A673 (cell line): ENCODE measurements around the gene BRD4. TPM values are rescaled to one million over a fixed set of nuclear protein-coding genes. Genes with fewer than 3 reads are reported as not detected.

Source experiments
- BruUV-seq: library from RNA; stranded (reverse); fragments of 400-500 nt; replicated peaks from 2 replicates; lab custom pipeline; 2021; lab: Mats Ljungman, UMichigan
- CTCF ChIA-PET: fragments of 300-600 bp; sonication (Branson Sonifier 250); formaldehyde crosslinking; loops from one replicate; lab custom pipeline; 2022; ENCODE audit warnings: antibody characterized with exemption; lab: Charles Lee
- POLR2A ChIA-PET: fragments of 300-600 bp; sonication (Branson Sonifier 250); formaldehyde crosslinking; loops from one replicate; lab custom pipeline; 2022; ENCODE audit warnings: antibody characterized with exemption; ENCODE audit not compliant: low non-redundant PET; lab: Charles Lee
- DNase-seq: peaks from one replicate; pipeline ENCODE4 v3.0.0-alpha.2; 2015; ENCODE audit warnings: low spot score
- H3K27ac ChIP-seq: fragments of 200-600 bp; sonication (generic); 2 replicates; pipeline ENCODE4 v1.5.1; 2016; ENCODE audit warnings: mixed run types, low read depth, mild to moderate bottlenecking, mixed read lengths, antibody characterized with exemption, low read length; ENCODE audit not compliant: poor library complexity, severe bottlenecking
- H3K27me3 ChIP-seq: fragments of 200-600 bp; sonication (generic); replicated peaks from 2 replicates; pipeline ENCODE4 v1.6.1; 2017; ENCODE audit warnings: mixed run types, low read depth, mild to moderate bottlenecking, mixed read lengths, antibody characterized with exemption, low read length; ENCODE audit not compliant: insufficient read depth, poor library complexity
- H3K36me3 ChIP-seq: fragments of 200-600 bp; sonication (generic); 2 replicates; pipeline ENCODE4 v1.6.1; 2016; ENCODE audit warnings: mixed run types, mild to moderate bottlenecking, mixed read lengths, antibody characterized with exemption, low read length; ENCODE audit not compliant: insufficient read depth, poor library complexity, severe bottlenecking
- H3K4me1 ChIP-seq: fragments of 200-600 bp; sonication (generic); 2 replicates; pipeline ENCODE4 v1.6.1; 2017; ENCODE audit warnings: mixed run types, mild to moderate bottlenecking, mixed read lengths, antibody characterized with exemption, low read length; ENCODE audit not compliant: insufficient read depth, poor library complexity, severe bottlenecking
- H3K4me3 ChIP-seq: fragments of 200-600 bp; sonication (generic); 2 replicates; pipeline ENCODE4 v1.5.1; 2016; ENCODE audit warnings: low read depth, mixed run types, mild to moderate bottlenecking, mixed read lengths, low read length; ENCODE audit not compliant: poor library complexity, severe bottlenecking
- H3K9me3 ChIP-seq: fragments of 200-600 bp; sonication (generic); 2 replicates; pipeline ENCODE4 v1.6.1; 2016; ENCODE audit warnings: mixed run types, low read depth, mild to moderate bottlenecking, mixed read lengths, antibody characterized with exemption, low read length; ENCODE audit not compliant: poor library complexity, severe bottlenecking
- EZH2 ChIP-seq: fragments of 200-600 bp; sonication (generic); IDR thresholded peaks from 2 replicates; pipeline ENCODE4 v1.6.1; 2017; ENCODE audit warnings: borderline replicate concordance, low read depth, mild to moderate bottlenecking, mixed read lengths, antibody characterized with exemption, low read length; ENCODE audit not compliant: poor library complexity, severe bottlenecking
- intact Hi-C: fragments of 100-400 bp; cut with micrococcal nuclease; formaldehyde crosslinking; loops from one replicate; pipeline ENCODE4 v1.10.0; 2022; ENCODE audit not compliant: unreplicated experiment
- total RNA-seq: library from RNA; stranded (reverse); gene quantifications from 2 replicates; pipeline ENCODE4 v1.2.3, GENCODE V29; 2021
- TF ChIP-seq, protein P1 (sequence below): fragments of 300-800, 200-600 bp; sonication (generic); conservative IDR thresholded peaks from 2 replicates; pipeline ENCODE4 v1.5.1; 2017; ENCODE audit warnings: low read depth, mild to moderate bottlenecking, antibody characterized with exemption, low read length, moderate library complexity, mixed read lengths

The BRD4 gene
- total RNA-seq, 1 experiment from 2014 or later: 174 TPM

DNA sequence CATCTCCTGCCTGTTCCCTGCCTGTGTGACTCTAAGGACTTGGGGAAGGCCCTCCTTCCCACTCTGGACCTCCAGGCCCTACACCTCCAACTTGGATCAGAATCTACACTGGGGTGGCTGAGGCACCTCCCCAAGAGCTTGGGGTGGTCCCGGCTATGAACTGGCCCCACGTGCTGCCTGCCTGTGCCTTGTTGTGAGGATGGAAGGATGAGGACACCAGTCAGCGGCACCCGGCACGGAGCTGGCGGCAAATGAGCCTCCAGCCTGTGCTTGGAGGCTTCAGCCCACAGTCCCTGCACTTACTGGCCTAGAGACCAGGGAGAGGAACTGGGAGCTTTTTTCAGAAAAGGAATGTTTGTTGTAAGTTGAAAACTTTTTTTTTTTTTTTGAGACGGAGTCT is 38.8 kb upstream of the BRD4 start:
- no peak overlapping the region for H3K4me3 ChIP-seq
- intact Hi-C loops: no loop called here
- no peak overlapping the region for H3K27ac ChIP-seq
- ChIA-PET POLR2A (no interaction called here), CTCF (interaction anchor here (0.5 kb wide), 1 partner anchor 150 kb away, joined by 4 read pairs; no protein-coding TSS in a partner anchor)
- no peak for DNase-seq
- TF ChIP-seq, protein P1, sequence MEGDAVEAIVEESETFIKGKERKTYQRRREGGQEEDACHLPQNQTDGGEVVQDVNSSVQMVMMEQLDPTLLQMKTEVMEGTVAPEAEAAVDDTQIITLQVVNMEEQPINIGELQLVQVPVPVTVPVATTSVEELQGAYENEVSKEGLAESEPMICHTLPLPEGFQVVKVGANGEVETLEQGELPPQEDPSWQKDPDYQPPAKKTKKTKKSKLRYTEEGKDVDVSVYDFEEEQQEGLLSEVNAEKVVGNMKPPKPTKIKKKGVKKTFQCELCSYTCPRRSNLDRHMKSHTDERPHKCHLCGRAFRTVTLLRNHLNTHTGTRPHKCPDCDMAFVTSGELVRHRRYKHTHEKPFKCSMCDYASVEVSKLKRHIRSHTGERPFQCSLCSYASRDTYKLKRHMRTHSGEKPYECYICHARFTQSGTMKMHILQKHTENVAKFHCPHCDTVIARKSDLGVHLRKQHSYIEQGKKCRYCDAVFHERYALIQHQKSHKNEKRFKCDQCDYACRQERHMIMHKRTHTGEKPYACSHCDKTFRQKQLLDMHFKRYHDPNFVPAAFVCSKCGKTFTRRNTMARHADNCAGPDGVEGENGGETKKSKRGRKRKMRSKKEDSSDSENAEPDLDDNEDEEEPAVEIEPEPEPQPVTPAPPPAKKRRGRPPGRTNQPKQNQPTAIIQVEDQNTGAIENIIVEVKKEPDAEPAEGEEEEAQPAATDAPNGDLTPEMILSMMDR: no peak
- TF ChIP-seq EZH2: no peak
- no peaks in the 10 kb centered on the region for H3K9me3 ChIP-seq
- H3K4me1 ChIP-seq: no peaks in the 10 kb centered on the region
- BruUV-seq: no TSS peak
- H3K36me3 ChIP-seq: peaks cover 63% of the 10 kb centered on the region
- H3K27me3 ChIP-seq: no peaks in the 10 kb centered on the region

DNA sequence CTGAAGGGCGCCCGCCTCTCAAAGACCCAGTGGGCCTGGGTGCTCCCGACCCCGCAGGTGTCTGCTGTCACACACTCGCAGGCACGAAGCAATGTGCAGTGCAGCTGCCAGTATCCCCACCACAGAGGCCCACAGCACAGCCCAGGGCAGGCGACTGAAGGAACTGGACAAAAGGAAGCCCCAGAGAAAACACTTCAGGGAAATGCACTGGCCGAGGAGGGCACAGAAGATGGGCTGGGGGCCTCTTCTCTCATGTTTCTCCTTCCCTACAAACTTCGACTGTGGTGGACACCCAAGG is 37.2 kb upstream of the BRD4 start:
- H3K36me3 ChIP-seq: peaks cover 78% of the 10 kb centered on the region
- no peak overlapping the region for H3K27ac ChIP-seq
- POLR2A ChIA-PET: no interaction called here
- no peak for DNase-seq
- no TSS peak for BruUV-seq
- CTCF ChIA-PET: no interaction called here
- H3K4me3 ChIP-seq: no peak overlapping the region
- no peak for TF ChIP-seq EZH2
- TF ChIP-seq, protein P1: no peak
- intact Hi-C loops: no loop called here
- no peaks in the 10 kb centered on the region for H3K9me3 ChIP-seq
- H3K27me3 ChIP-seq: no peaks in the 10 kb centered on the region
- no peaks in the 10 kb centered on the region for H3K4me1 ChIP-seq

DNA sequence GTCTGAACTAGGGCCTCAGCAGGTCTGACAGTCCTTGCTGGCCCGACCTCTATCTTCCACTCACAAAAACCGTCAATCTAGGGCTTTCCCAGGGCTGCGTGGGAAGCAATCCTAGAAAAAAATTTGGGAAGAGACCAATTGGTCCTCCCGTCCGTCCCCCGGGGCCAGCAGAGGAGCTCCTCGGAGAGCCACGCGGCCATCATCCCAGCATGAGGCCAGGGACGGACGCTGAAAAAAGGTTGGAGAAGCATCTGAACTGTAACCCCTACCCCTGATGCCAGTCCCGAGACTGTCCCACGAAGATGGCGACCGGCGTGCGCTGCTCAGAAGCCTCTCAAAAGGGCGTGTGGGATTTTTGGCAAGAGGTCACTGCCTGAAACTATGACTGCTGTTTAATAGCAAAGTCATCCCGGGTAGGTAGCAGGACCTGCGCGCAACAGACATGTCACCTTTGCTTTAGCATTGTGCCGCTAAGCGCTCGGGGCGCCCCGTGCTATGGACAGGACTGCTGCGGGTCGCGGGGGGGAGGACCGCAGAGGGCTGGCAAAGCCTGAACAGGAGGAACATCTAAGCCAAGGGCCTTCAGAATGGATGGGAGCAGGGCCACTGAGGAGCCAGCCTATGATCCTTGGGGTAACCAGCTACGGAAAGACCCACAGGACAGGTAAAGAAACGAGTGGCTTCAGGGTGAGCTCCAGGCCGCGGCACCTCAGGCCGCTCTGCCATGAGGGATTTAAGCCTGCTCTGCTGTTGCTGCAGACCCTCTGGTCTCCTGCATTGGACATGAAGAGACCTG is 36.7 kb upstream of the BRD4 start:
- CTCF ChIA-PET: no interaction called here

More for the DNA sequence above, 36.7 kb upstream of the BRD4 start:
- TF ChIP-seq EZH2: no peak
- TF ChIP-seq, protein P1: no peak
- no peaks in the 10 kb centered on the region for H3K4me1 ChIP-seq
- intact Hi-C loops: no loop called here
- no peaks in the 10 kb centered on the region for H3K27me3 ChIP-seq
- DNase-seq: no peak
- no peak overlapping the region for H3K4me3 ChIP-seq
- peaks cover 79% of the 10 kb centered on the region for H3K36me3 ChIP-seq
- POLR2A ChIA-PET: no interaction called here
- BruUV-seq: no TSS peak
- no peaks in the 10 kb centered on the region for H3K9me3 ChIP-seq
- H3K27ac ChIP-seq: no peak overlapping the region
